ENCODE measurements around the gene COL3A1.

COL3A1 gene

DNA sequence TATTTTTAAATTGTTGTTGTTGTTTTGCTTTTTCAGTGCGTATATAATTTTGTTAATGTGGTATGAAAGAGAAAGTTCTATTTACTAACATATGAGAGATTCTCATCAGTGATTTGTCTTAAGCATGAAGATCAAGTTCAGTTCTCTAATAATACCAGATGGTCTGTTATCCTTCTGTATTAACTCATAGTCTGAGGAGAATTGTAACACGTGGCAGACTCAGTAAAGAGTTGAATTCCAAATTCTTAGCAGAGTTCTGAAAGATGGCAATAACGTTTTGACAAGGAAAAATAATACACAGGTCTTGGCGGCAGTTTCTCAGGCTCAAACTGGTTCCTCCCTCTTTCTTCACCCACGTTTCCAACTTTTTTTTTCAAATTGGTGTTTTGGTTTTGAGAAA is 17.2 kb upstream of the COL3A1 start:
- Histone ChIP-seq H3K9ac (no peak overlapping the region), H3K4me1 (no peaks in the 10 kb centered on the region), H3K9me3 (no peaks in the 10 kb centered on the region), H3K36me3 (no peaks in the 10 kb centered on the region), H3K4me2 (no peak overlapping the region), H3K27me3 (no peaks in the 10 kb centered on the region), H4K20me1 (no peaks in the 10 kb centered on the region), H3K27ac (no peak overlapping the region), H3K4me3 (no peak overlapping the region)
- TF ChIP-seq Cebpa-rat (IDR thresholded peaks at IDR 0.05): no peak

GRCh38 chr2:188957646-188958045 is 16.5 kb upstream of the COL3A1 start:
- no peaks in the 10 kb centered on the region for H3K9me3 ChIP-seq
- no peak overlapping the region for H3K4me2 ChIP-seq
- H3K4me1 ChIP-seq: no peaks in the 10 kb centered on the region
- H3K36me3 ChIP-seq: no peaks in the 10 kb centered on the region
- no peak overlapping the region for H3K4me3 ChIP-seq
- H3K27ac ChIP-seq: no peak overlapping the region
- H4K20me1 ChIP-seq: no peaks in the 10 kb centered on the region
- TF ChIP-seq Cebpa-rat (IDR thresholded peaks at IDR 0.05): no peak
- H3K9ac ChIP-seq: no peak overlapping the region
- no peaks in the 10 kb centered on the region for H3K27me3 ChIP-seq

GRCh38 chr2:188963741-188964140 is 10.4 kb upstream of the COL3A1 start:
- no peaks in the 10 kb centered on the region for H3K9me3 ChIP-seq
- H3K4me3 ChIP-seq: no peak overlapping the region
- H3K27me3 ChIP-seq: no peaks in the 10 kb centered on the region
- H3K4me1 ChIP-seq: no peaks in the 10 kb centered on the region
- no peak overlapping the region for H3K27ac ChIP-seq
- TF ChIP-seq Cebpa-rat (IDR thresholded peaks at IDR 0.05): no peak
- H4K20me1 ChIP-seq: no peaks in the 10 kb centered on the region
- no peak overlapping the region for H3K4me2 ChIP-seq
- no peaks in the 10 kb centered on the region for H3K36me3 ChIP-seq
- H3K9ac ChIP-seq: no peak overlapping the region

DNA sequence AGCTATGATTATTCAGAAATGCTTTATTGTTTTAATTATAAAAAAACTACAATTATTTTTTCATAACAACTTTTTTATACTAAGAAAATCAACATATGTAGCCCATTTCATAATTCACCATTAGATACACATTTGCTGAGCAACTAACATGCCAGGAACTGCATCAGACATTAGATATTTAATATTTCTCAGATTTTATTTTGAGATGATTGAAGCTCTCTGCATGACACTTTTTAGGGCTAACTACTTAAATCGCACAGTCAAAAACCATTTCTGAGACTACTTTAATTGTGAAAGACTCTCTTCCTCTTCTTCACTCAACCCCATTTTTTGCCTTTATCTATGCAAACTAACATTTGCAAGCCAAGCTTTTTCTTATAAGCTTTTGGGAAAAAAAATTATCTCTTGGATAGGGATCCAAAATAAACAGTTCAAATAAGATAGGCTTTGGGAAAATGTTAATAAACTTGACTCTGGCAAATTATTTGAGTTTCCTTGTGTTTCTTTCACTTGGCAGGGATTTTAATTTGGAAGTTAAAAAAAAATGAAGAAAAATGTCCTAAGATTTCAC is 9.1 kb upstream of the COL3A1 start:
- Histone ChIP-seq H3K27ac (no peak overlapping the region), H3K4me1 (no peaks in the 10 kb centered on the region), H3K4me2 (no peak overlapping the region), H3K36me3 (no peaks in the 10 kb centered on the region), H3K9me3 (no peaks in the 10 kb centered on the region), H3K27me3 (no peaks in the 10 kb centered on the region), H3K4me3 (no peak overlapping the region), H4K20me1 (no peaks in the 10 kb centered on the region), H3K9ac (no peak overlapping the region)
- no peak for TF ChIP-seq Cebpa-rat (IDR thresholded peaks at IDR 0.05)

- Histone ChIP-seq H3K4me3 (no peak overlapping the region), H3K9me3 (no peaks in the 10 kb centered on the region), H3K4me2 (no peak overlapping the region), H3K27me3 (no peaks in the 10 kb centered on the region), H3K36me3 (no peaks in the 10 kb centered on the region), H3K9ac (no peak overlapping the region), H4K20me1 (no peaks in the 10 kb centered on the region), H3K27ac (no peak overlapping the region), H3K4me1 (no peaks in the 10 kb centered on the region)
- TF ChIP-seq Cebpa-rat (IDR thresholded peaks at IDR 0.05): no peak
Measured at GRCh38 chr2:188965563-188965962, 8.6 kb upstream of the COL3A1 start.

DNA sequence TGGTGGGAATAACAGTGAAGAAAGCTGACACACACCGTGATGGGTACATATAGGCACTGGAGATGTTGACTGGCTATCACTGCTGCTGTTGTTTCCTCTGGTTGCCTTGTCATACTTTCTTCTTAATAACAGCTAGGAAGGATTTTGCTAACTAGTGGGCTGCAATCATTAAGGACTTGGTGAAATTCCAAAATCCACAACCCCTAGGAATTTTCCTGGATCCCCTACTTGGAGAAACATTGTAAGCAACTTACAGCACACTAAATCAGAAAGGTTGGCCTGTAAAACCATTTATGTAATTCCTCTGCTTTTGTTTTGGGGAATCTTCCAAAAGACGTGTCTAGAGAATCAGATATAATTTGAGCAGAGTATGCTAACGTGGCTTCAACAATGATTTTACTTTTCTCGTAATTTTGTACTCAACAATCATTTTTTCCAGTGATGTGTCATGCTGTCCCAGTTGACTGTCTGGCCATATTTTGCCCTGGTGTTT is 8.0 kb upstream of the COL3A1 start:
- Histone ChIP-seq H3K4me2 (no peak overlapping the region), H3K36me3 (no peaks in the 10 kb centered on the region), H3K27me3 (no peaks in the 10 kb centered on the region), H4K20me1 (no peaks in the 10 kb centered on the region), H3K9me3 (no peaks in the 10 kb centered on the region), H3K27ac (no peak overlapping the region), H3K4me1 (no peaks in the 10 kb centered on the region), H3K4me3 (no peak overlapping the region), H3K9ac (no peak overlapping the region)
- TF ChIP-seq Cebpa-rat (IDR thresholded peaks at IDR 0.05): no peak

DNA sequence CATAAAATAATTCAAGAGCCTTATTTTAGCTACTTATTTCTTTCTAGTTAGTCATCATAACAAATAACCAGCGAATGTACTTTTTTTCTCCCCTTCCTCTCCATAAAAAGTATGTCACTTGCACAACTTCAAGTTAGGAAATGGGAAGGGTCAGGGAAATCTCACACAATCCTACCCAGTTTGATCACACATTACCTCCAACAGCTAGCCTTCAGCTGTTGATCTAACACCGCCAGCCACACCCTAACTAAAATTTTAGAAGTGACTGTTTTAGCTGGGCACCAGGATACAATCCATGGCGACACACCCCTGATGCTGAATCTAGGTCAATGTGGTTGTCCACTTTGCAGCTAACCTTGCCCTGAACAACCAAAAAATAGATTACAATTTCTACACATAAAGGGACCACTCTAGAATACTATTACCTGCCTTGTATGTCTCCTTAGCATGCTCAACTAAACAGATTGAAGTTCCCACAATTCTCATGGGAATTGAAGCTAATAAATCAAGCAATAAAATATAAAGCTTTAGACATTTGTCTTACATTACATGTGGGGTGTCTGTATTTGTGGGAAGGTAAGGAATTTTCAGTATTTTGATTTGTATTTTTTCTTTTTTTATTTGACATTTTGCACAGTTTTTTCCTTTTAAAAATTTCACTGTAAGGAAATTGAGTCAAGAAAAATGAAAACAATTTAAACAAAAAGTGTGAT is 7.3 kb upstream of the COL3A1 start:
- H3K4me3 ChIP-seq: no peak overlapping the region
- no peak for TF ChIP-seq Cebpa-rat (IDR thresholded peaks at IDR 0.05)
- no peaks in the 10 kb centered on the region for H3K9me3 ChIP-seq
- H3K4me1 ChIP-seq: no peaks in the 10 kb centered on the region
- no peaks in the 10 kb centered on the region for H3K27me3 ChIP-seq
- no peak overlapping the region for H3K9ac ChIP-seq
- no peaks in the 10 kb centered on the region for H4K20me1 ChIP-seq
- H3K4me2 ChIP-seq: no peak overlapping the region
- H3K27ac ChIP-seq: no peak overlapping the region
- no peaks in the 10 kb centered on the region for H3K36me3 ChIP-seq

DNA sequence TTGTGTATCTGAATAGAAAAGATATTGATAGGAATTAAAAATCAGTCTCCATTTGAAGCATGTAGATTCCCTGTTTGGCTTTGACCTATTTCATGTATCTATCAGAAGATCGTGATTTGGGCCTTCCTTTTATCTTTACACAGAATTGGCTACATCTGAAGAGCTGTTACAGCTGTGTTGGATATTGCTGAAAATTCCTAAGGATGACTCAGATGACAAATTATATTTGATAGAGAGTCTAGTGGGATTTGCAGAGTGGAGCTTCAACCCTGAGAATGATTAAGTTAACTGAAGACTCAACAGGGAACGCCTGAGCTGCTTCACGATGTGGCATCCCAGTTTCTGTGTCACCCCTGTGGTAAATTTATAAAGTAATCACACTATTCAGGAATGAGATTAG is 4.9 kb upstream of the COL3A1 start:
- Histone ChIP-seq H3K27me3 (no peaks in the 10 kb centered on the region), H4K20me1 (no peaks in the 10 kb centered on the region), H3K9ac (no peak overlapping the region), H3K9me3 (no peaks in the 10 kb centered on the region), H3K4me3 (no peak overlapping the region), H3K27ac (no peak overlapping the region), H3K36me3 (no peaks in the 10 kb centered on the region), H3K4me2 (no peak overlapping the region), H3K4me1 (no peaks in the 10 kb centered on the region)
- TF ChIP-seq Cebpa-rat (IDR thresholded peaks at IDR 0.05): no peak

GRCh38 chr2:188969651-188970050 is 4.5 kb upstream of the COL3A1 start:
- no peaks in the 10 kb centered on the region for H4K20me1 ChIP-seq
- H3K4me1 ChIP-seq: no peaks in the 10 kb centered on the region
- H3K9me3 ChIP-seq: no peaks in the 10 kb centered on the region
- H3K36me3 ChIP-seq: no peaks in the 10 kb centered on the region
- no peak overlapping the region for H3K4me3 ChIP-seq
- H3K9ac ChIP-seq: no peak overlapping the region
- no peak for TF ChIP-seq Cebpa-rat (IDR thresholded peaks at IDR 0.05)
- no peak overlapping the region for H3K4me2 ChIP-seq
- no peak overlapping the region for H3K27ac ChIP-seq
- no peaks in the 10 kb centered on the region for H3K27me3 ChIP-seq

DNA sequence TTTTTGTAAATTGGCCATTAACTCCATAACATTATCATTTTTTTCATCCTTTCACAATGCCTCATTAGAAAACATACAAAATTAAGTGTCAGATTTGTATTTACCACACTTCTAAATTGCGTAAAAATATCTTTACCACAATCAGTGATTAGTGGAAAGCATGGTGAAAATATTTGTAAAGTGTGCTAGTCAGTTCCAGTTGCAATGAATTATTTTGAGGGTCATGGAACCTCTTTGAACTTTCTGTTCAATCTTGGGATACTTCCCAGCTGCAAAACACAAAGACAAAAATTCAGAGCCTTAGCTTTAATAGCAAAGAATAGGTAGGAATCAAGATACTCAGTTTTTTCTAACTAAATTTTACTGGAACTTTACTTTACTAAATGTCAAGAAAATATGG is 4.0 kb upstream of the COL3A1 start:
- Histone ChIP-seq H3K4me2 (no peak overlapping the region), H3K4me3 (no peak overlapping the region), H3K4me1 (no peaks in the 10 kb centered on the region), H4K20me1 (no peaks in the 10 kb centered on the region), H3K9ac (no peak overlapping the region), H3K27ac (no peak overlapping the region), H3K36me3 (no peaks in the 10 kb centered on the region), H3K27me3 (no peaks in the 10 kb centered on the region), H3K9me3 (no peaks in the 10 kb centered on the region)
- TF ChIP-seq Cebpa-rat (IDR thresholded peaks at IDR 0.05): no peak

Data from BLaER1 (cell line).